Ovary (tissue), 3 donors: ENCODE data around the gene MAPKAP1.

ENCODE experiments used
- CTCF ChIP-seq, 3 donors: fragments of 450-650 bp in 2 of 3; fragments of 200-600 bp in 1 of 3; IDR thresholded peaks; one replicate each; pipeline versions ENCODE4 v1.5.1 to v1.8.0; 2016 to 2022; ENCODE audit warnings: antibody characterized with exemption in 3 of 3, mild to moderate bottlenecking in 1 of 3
- POLR2A ChIP-seq: fragments of 450-650 bp; IDR thresholded peaks from one replicate; pipeline ENCODE4 v1.6.1; 2017; ENCODE audit warnings: antibody characterized with exemption, mild to moderate bottlenecking, moderate library complexity
- donor health status: DM: no; HTN: no; CAD: no.

DNA sequence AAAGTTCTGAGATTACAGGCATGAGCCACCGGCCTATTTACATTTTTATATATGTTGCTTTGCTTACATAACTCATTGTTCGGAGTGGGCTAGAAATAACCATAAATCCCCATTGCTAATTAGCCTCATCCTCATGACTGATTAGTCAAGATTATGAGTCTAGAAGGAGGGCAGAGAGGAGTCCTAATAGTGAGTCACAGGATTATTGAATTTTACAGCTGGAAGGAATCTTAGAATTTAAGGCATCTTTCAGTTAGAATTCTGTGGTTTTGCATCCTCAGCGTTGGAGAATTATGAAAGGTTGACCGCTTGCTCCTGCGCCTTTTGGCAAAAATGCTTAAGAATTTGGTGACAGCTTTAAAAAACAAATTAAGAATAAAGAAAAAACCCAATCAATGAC is 37.6 kb upstream of the MAPKAP1 start:
- TF ChIP-seq CTCF (IDR thresholded peaks at IDR 0.05) (no peak), POLR2A (no peak)
